Fibroblast of peridontal ligament (primary cell): ENCODE results near the gene FAM25A.

Source experiments
- DNase-seq: peaks from one replicate; pipeline ENCODE4 v3.0.0-alpha.2; 2010; ENCODE audit errors: extremely low read depth

Gene FAM25A

DNA sequence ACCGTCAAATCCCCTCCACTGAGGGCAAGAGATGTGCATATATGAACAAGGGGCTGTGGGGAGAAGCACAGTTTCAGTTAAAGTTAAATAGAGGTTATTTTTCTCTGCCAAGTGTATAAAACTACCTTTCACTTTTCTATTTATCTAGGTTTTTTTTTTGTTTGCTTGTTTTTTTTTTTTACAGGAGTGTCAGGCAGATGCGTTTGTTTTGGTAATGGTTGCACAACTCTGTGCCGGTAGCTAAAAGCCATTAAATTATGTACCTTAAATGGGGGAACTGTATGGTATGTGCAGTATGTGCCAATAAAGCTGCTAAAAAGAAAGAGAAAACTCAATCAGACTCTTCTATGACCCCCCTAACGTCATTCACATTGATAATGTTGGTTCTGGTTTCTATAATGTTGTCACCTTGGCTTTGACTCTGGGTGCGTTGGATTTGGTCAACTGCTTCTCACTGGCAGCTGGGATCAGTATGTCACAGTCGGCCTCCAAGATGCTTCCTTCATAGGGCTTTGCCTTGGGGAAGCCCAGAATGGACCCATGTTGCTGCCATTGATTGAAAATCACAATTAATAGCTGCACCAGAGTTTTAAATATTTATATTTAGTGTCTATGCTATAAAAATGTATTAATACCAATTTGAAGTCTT is 40.3 kb downstream of the FAM25A start:
- no peak for DNase-seq

GRCh38 chr10:87064651-87065050 is 44.6 kb downstream of the FAM25A start:
- no peak for DNase-seq

DNA sequence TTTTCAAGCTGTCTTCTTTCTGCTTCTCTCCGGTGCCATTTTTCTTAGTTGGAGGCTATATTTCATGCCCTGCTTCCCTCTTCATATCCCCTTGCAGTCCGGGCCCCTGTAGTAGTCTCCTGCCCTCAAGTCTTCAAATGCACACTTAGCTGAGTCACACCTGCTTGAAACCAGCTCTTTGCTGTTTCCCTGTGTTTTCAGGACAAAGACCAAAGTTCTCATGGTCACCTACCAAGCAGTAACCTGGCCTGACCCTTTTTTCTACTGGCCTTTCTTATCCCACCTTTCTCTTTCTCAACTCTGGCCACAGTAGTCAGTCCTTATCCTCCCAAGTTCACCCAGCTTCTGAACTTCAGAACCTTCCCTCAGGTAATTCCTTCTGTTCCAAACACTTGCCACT is 46.1 kb downstream of the FAM25A start:
- no peak for DNase-seq

DNA sequence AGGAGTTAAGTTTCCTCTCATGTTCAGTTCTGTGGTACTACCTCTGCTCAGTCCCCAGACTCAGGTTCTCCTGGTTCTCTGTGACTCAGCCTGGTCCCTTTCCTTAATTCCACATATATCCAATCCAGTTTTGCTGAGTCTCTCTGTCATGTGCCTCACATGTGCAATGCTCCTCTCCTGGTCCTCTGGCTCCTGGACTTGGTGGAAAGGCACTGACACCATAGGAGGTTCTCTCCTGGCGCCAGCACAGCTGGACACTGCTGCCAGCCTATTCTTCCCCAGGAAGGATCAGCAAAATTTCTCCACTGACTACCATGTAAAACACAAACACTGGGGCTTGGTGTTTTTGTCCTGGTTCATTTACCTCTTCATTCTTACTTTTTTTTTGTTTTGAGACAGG is 46.8 kb downstream of the FAM25A start:
- DNase-seq = no peak

DNA sequence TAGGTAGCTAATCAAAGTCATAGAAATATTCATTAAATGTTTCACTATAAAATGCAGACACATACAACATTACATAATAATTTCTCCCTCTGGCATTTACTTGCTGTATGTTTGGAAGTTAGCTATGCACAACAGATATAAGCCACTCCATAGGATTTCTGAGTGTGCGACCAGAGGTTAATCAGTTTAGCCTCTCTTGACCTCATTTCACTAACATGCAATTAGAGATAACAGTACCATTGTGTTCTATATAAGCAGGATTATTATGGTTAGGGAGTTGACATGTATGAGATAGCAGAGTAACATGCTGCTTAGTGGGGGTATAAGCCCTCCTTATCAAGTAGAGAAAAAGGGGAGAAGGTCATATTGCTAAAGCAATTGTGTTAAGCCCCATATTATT is 48.2 kb downstream of the FAM25A start:
- DNase-seq = no peak

DNA sequence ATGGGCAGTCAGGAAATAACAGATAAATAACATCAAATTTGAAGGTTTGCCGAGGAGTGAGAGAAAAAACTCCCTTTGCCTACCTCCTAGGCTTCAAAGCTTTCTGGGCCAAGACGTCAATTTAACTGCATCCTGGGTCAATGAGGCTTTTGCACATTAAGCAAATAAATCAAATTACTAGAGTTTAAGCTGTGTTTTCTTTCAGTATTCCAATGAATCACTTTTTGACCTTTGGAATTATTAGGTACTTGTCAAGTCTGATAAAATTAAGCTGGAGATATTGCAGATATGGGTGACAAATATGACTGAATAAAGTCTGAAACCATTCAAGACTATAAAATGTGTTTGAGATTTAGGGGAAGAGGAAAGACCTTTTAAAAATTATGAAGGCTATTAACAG is 52.4 kb downstream of the FAM25A start:
- DNase-seq = no peak
